Naive thymus-derived CD8-positive, alpha-beta T cell (primary cell): ENCODE measurements around the gene G6PD. TPM values are rescaled to one million over a fixed set of nuclear protein-coding genes. Genes with fewer than 3 reads are reported as not detected.

Experiments used
- ATAC-seq, 2 donors: fragments of 150-1000 bp; cut with Tn5 transposase in 1 of 2; sonication (Bioruptor Pico), chemical (Tn5 transposase) in 1 of 2; 1 replicate in 1 of 2; 2 replicates in 1 of 2; pipeline ENCODE4 v1.10.0; 2021; ENCODE audit warnings: mild to moderate bottlenecking in 2 of 2, moderate library complexity in 2 of 2
- POLR2A ChIA-PET: fragments of 350-600 bp; sonication (Branson Sonifier 250); formaldehyde crosslinking; loops from one replicate; lab custom pipeline; 2021; ENCODE audit warnings: antibody characterized with exemption; lab: Charles Lee
- DNase-seq, 10 donors: peaks; one replicate each; pipeline versions ENCODE4 v3.0.0 to v3.0.0-alpha.2; 2020 to 2022
- H3K27ac Mint-ChIP-seq, 10 donors: one replicate each; pipeline ENCODE4 v1.8.0; 2020 to 2022; ENCODE audit warnings: mild to moderate bottlenecking in 10 of 10, mixed read lengths in 10 of 10, moderate library complexity in 4 of 10, inconsistent platforms in 1 of 10
- H3K27me3 Mint-ChIP-seq, 5 donors: one replicate each; pipeline ENCODE4 v1.8.0; 2021 to 2022; ENCODE audit warnings: mixed read lengths in 5 of 5
- H3K36me3 Mint-ChIP-seq, 3 donors: one replicate each; pipeline ENCODE4 v1.8.0; 2020 to 2022; ENCODE audit warnings: mixed read lengths in 3 of 3, mild to moderate bottlenecking in 2 of 3, inconsistent platforms in 1 of 3
- H3K4me1 Mint-ChIP-seq, 4 donors: one replicate each; pipeline ENCODE4 v1.8.0; 2021 to 2022; ENCODE audit warnings: mixed read lengths in 4 of 4
- H3K4me3 Mint-ChIP-seq, 10 donors: one replicate each; pipeline ENCODE4 v1.8.0; 2020 to 2022; ENCODE audit warnings: mild to moderate bottlenecking in 10 of 10, mixed read lengths in 10 of 10, moderate library complexity in 6 of 10, inconsistent platforms in 1 of 10
- H3K9me3 Mint-ChIP-seq, 9 donors: one replicate each; pipeline ENCODE4 v1.8.0; 2020 to 2022; ENCODE audit warnings: mixed read lengths in 9 of 9, mild to moderate bottlenecking in 3 of 9, inconsistent platforms in 1 of 9, moderate library complexity in 1 of 9
- polyA plus RNA-seq, 3 donors: library from polyadenylated mRNA; unstranded; fragments of 300-500 nt; fragmentation: Illumina TruSeq; gene quantifications; one replicate each; pipeline ENCODE4 v1.2.3, GENCODE V29; 2021
- total RNA-seq, 8 experiments: library from RNA in 2 of 8; stranded (reverse) in 2 of 8; gene quantifications; one replicate each; pipeline ENCODE4 v1.2.3 and lab custom pipeline; 2021 to 2026

G6PD gene
- total and polyA plus RNA-seq, 5 experiments from 2014 or later: 6.9 to 59.4 (median 7.9) TPM

GRCh38 chrX:154483325-154483724, 63.3 kb downstream of the G6PD start:
- Mint-ChIP-seq H3K4me1 (peaks cover 0 to 36% (median 27%) of the 10 kb centered on the region in 4 donors), H3K4me3 (peak overlapping the region in 3 of 10 donors; percentile 6 to 59 (median 6)), H3K9me3 (no peaks in the 10 kb centered on the region), H3K36me3 (peaks cover 0 to 6% (median 0%) of the 10 kb centered on the region in 3 donors), H3K27me3 (no peaks in the 10 kb centered on the region), H3K27ac (peak overlapping the region in 4 of 10 donors; percentile 25 to 67 (median 40))
- POLR2A ChIA-PET: interaction anchor here (9.4 kb wide), 1 partner anchor 84 kb away, joined by 102 read pairs; the partner anchor contains the start of gene RPL10
- DNase-seq (no peak), ATAC-seq (no peak)

- H3K36me3 Mint-ChIP-seq: peaks cover 0 to 1% (median 0%) of the 10 kb centered on the region in 3 donors
- no peaks in the 10 kb centered on the region for H3K27me3 Mint-ChIP-seq
- no peak for DNase-seq
- H3K4me3 Mint-ChIP-seq: no peak overlapping the region
- no peak for ATAC-seq
- no peaks in the 10 kb centered on the region for H3K9me3 Mint-ChIP-seq
- POLR2A ChIA-PET: interaction anchor here (0.5 to 9.4 kb wide), 2 partner anchors 18 to 84 kb away, joined by 4 to 102 read pairs; partner anchors contain the start of gene RPL10
- H3K27ac Mint-ChIP-seq: no peak overlapping the region
- H3K4me1 Mint-ChIP-seq: peaks cover 0 to 36% (median 24%) of the 10 kb centered on the region in 4 donors
Observed at GRCh38 chrX:154482786-154483185, 63.9 kb downstream of the G6PD start.

GRCh38 chrX:154481911-154482601, 64.6 kb downstream of the G6PD start:
- POLR2A ChIA-PET: interaction anchor here (0.5 to 9.4 kb wide), 8 partner anchors 9 to 84 kb away, joined by 3 to 102 read pairs (median 4); partner anchors contain the start of genes G6PD, RPL10 and SLC10A3
- Mint-ChIP-seq H3K4me3 (no peak overlapping the region), H3K4me1 (peaks cover 0 to 40% (median 24%) of the 10 kb centered on the region in 4 donors), H3K27me3 (no peaks in the 10 kb centered on the region), H3K9me3 (no peaks in the 10 kb centered on the region), H3K36me3 (no peaks in the 10 kb centered on the region), H3K27ac (peak overlapping the region in 1 of 10 donors; percentile 51)
- DNase-seq (no peak), ATAC-seq (no peak)

Other genes with a start within 250 kb of the G6PD start
- gene FLNA, start 172.2 kb downstream of the G6PD start, total RNA-seq: 100 to 1,000 TPM; 613 to 633 TPM
- gene FLNA, start 172.2 kb downstream of the G6PD start, polyA plus RNA-seq: 100 to 1,000 TPM; 156 to 341 (median 169) TPM
- 10 to 100 TPM; 90.4 to 95.4 TPM for gene EMD, start 167.6 kb downstream of the G6PD start, total RNA-seq
- gene EMD, start 167.6 kb downstream of the G6PD start, polyA plus RNA-seq: 10 to 100 TPM; 35.5 to 37.1 (median 35.7) TPM
- 1,000 to 10,000 TPM; 4,733 to 4,862 TPM for gene RPL10, start 148.5 kb downstream of the G6PD start, total RNA-seq
- 1,000 to 10,000 TPM; 5,585 to 7,081 (median 6,663) TPM for gene RPL10, start 148.5 kb downstream of the G6PD start, polyA plus RNA-seq
- gene DNASE1L1, start 137.6 kb downstream of the G6PD start, total RNA-seq: 10 to 100 TPM; 16.6 to 19.9 TPM
- 10 to 100 TPM; 12.7 to 15.3 (median 12.8) TPM for gene DNASE1L1, start 137.6 kb downstream of the G6PD start, polyA plus RNA-seq
- gene TAFAZZIN, start 135.3 kb downstream of the G6PD start, total RNA-seq: 100 to 1,000 TPM; 111 to 112 TPM
- 10 to 100 TPM; 29.3 to 39.8 (median 37.8) TPM for gene TAFAZZIN, start 135.3 kb downstream of the G6PD start, polyA plus RNA-seq
- 10 to 100 TPM; 51.9 to 52.5 TPM for gene ATP6AP1, start 118.2 kb downstream of the G6PD start, total RNA-seq
- 100 to 1,000 TPM in 1 of 3 donors, 10 to 100 TPM in 2; 84.7 to 111 (median 90.2) TPM for gene ATP6AP1, start 118.2 kb downstream of the G6PD start, polyA plus RNA-seq
- gene GDI1, start 109.7 kb downstream of the G6PD start, total RNA-seq: 100 to 1,000 TPM; 169 to 185 TPM
- 10 to 100 TPM; 18.3 to 32.1 (median 21.0) TPM for gene GDI1, start 109.7 kb downstream of the G6PD start, polyA plus RNA-seq
- gene FAM50A, start 102.7 kb downstream of the G6PD start, total RNA-seq: 10 to 100 TPM; 49.2 TPM
- 10 to 100 TPM; 25.1 to 45.6 (median 40.4) TPM for gene FAM50A, start 102.7 kb downstream of the G6PD start, polyA plus RNA-seq
- gene PLXNA3, start 88.6 kb downstream of the G6PD start, total RNA-seq: 10 to 100 TPM; 49.5 to 50.4 TPM
- under 1 TPM; 0.27 to 0.67 (median 0.36) TPM for gene PLXNA3, start 88.6 kb downstream of the G6PD start, polyA plus RNA-seq
- 10 to 100 TPM; 18.6 to 23.3 TPM for gene LAGE3, start 67.6 kb downstream of the G6PD start, total RNA-seq
- 10 to 100 TPM; 62.6 to 81.8 (median 72.7) TPM for gene LAGE3, start 67.6 kb downstream of the G6PD start, polyA plus RNA-seq
- gene UBL4A, start 60.2 kb downstream of the G6PD start, total RNA-seq: 10 to 100 TPM; 29.0 to 30.9 TPM
- gene UBL4A, start 60.2 kb downstream of the G6PD start, polyA plus RNA-seq: 10 to 100 TPM; 31.1 to 51.7 (median 37.9) TPM
- 10 to 100 TPM; 18.2 to 20.9 TPM for gene SLC10A3, start 56.2 kb downstream of the G6PD start, total RNA-seq
- gene SLC10A3, start 56.2 kb downstream of the G6PD start, polyA plus RNA-seq: 10 to 100 TPM; 30.5 to 42.3 (median 35.9) TPM
- 10 to 100 TPM; 66.0 to 69.4 TPM for gene FAM3A, start 30.6 kb downstream of the G6PD start, total RNA-seq
- gene FAM3A, start 30.6 kb downstream of the G6PD start, polyA plus RNA-seq: 10 to 100 TPM; 24.3 to 33.3 (median 26.0) TPM
- 10 to 100 TPM; 45.0 to 48.2 TPM for gene IKBKG, start 774 bp upstream of the G6PD start, total RNA-seq
- gene IKBKG, start 774 bp upstream of the G6PD start, polyA plus RNA-seq: 10 to 100 TPM; 18.4 to 24.2 (median 19.4) TPM
- gene CTAG1A, start 38.3 kb upstream of the G6PD start, total RNA-seq: not detected
- not detected for gene CTAG1A, start 38.3 kb upstream of the G6PD start, polyA plus RNA-seq
- not detected for gene CTAG1B, start 72.4 kb upstream of the G6PD start, total RNA-seq
- not detected for gene CTAG1B, start 72.4 kb upstream of the G6PD start, polyA plus RNA-seq
- gene CTAG2, start 106.7 kb upstream of the G6PD start, total RNA-seq: 10 to 100 TPM; 12.0 to 13.4 TPM
- gene CTAG2, start 106.7 kb upstream of the G6PD start, polyA plus RNA-seq: not detected
- 1 to 10 TPM; 9.9 to 10.0 TPM for gene GAB3, start 204.2 kb upstream of the G6PD start, total RNA-seq
- gene GAB3, start 204.2 kb upstream of the G6PD start, polyA plus RNA-seq: 1 to 10 TPM in 2 of 3 donors, under 1 TPM in 1; 0.77 to 5.2 (median 1.2) TPM
- gene DKC1, start 216.0 kb upstream of the G6PD start, total RNA-seq: 10 to 100 TPM; 74.7 to 93.7 TPM
- 10 to 100 TPM; 38.6 to 56.5 (median 44.2) TPM for gene DKC1, start 216.0 kb upstream of the G6PD start, polyA plus RNA-seq